Lung (tissue), 12 donors: ENCODE results near the gene DDX31. TPM values are rescaled to one million over a fixed set of nuclear protein-coding genes. Genes with fewer than 3 reads are reported as not detected.
A peak's percentile ranks its signal among the peaks of the same experiment; 100 is the strongest.

ENCODE experiments used
- ATAC-seq: fragments of 200-7000 bp; cut with Tn5 transposase; one replicate; pipeline ENCODE4 v1.9.1; 2020; ENCODE audit warnings: moderate number of reproducible peaks; ENCODE audit not compliant: insufficient read depth, low FRiP score
- DNase-seq, 3 donors: peaks; one replicate each; pipeline ENCODE4 v3.0.0-alpha.2; 2013 to 2017
- H3K27ac ChIP-seq, 2 donors: one replicate each; pipeline ENCODE4 v1.5.1; 2013; ENCODE audit warnings: mild to moderate bottlenecking in 2 of 2, moderate library complexity in 2 of 2, control low read depth in 1 of 2, inconsistent platforms in 1 of 2, low read depth in 1 of 2, low read length in 1 of 2
- H3K27me3 ChIP-seq, 3 donors: one replicate each; pipeline ENCODE4 v1.5.1; 2013; ENCODE audit warnings: low read length in 2 of 3; ENCODE audit not compliant: control insufficient read depth in 3 of 3, insufficient read depth in 3 of 3
- H3K36me3 ChIP-seq, 4 donors: one replicate each; pipeline ENCODE4 v1.5.1; 2013; ENCODE audit warnings: low read length in 4 of 4, mild to moderate bottlenecking in 1 of 4, moderate library complexity in 1 of 4; ENCODE audit not compliant: control insufficient read depth in 4 of 4, insufficient read depth in 4 of 4
- H3K4me1 ChIP-seq, 5 donors: one replicate each; pipeline ENCODE4 v1.5.1; 2013; ENCODE audit warnings: low read length in 5 of 5, mild to moderate bottlenecking in 2 of 5, moderate library complexity in 1 of 5; ENCODE audit not compliant: control insufficient read depth in 5 of 5, insufficient read depth in 5 of 5
- H3K4me3 ChIP-seq: one replicate; pipeline ENCODE4 v1.5.1; 2013; ENCODE audit warnings: mild to moderate bottlenecking, control low read depth, moderate library complexity
- H3K9ac ChIP-seq, 2 donors: one replicate each; pipeline ENCODE4 v1.5.1; 2013; ENCODE audit warnings: low read length in 2 of 2, control low read depth in 1 of 2; ENCODE audit not compliant: insufficient read depth in 1 of 2
- H3K9me3 ChIP-seq, 4 donors: one replicate each; pipeline ENCODE4 v1.5.1; 2013; ENCODE audit warnings: low read length in 3 of 4, mild to moderate bottlenecking in 1 of 4, moderate library complexity in 1 of 4; ENCODE audit not compliant: control insufficient read depth in 4 of 4, insufficient read depth in 3 of 4
- WGBS, 2 donors: extraction: QIAGEN DNeasy Blood & Tissue Kit; methylation state at CpG; one replicate each; pipeline ENCODE4 v1.1.7; 2013; 5-methylcytosine and 5-hydroxymethylcytosine counted together
- polyA plus RNA-seq, 2 donors: library from polyadenylated mRNA; stranded (reverse); fragments of 200-250 nt; gene quantifications; one replicate each; pipeline ENCODE4 v1.2.1, GENCODE V29; 2013
- total RNA-seq, 2 donors: library from RNA; depleted of rRNA in 1 of 2; stranded (reverse); fragments of >200 nt in 1 of 2; gene quantifications; one replicate each; pipeline ENCODE4 v1.2.1, GENCODE V29; 2014 to 2021
- TF ChIP-seq, protein P1 (sequence below): IDR thresholded peaks from 2 replicates; pipeline ENCODE4 v1.5.1; 2012; ENCODE audit warnings: mild to moderate bottlenecking; ENCODE audit errors: control extremely low read depth, extremely low read depth
- donor health status: control.
- donor health status: control.
- donor health status: Bipolar disorder and iron deficiency.
- donor health status: healthy.
- donor health status: DM: yes; HTN: yes; CAD: no.

The DDX31 gene
- total and polyA plus RNA-seq, 4 donors: 8.1 to 14.8 (median 11.7) TPM

DNA sequence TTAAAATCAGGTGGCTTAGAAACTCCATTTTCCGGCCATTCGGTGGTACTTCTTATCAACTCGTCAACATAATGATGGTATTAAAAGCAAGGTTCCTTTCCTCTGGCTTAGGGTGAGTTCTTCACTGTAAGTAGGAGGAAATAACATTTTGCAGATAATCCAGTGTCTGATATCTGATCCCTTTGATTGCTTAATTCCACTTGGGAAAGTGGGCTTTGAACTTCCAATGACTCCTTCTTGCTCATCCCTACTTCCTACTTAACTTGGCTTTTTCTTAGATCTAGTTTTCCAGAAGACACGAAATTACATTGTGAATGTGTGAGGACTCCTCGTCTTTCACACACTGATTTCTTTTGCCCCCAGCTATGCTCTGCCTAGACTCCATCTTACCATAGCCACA, 31.5 kb downstream of the DDX31 start:
- H3K4me1 ChIP-seq: no peaks in the 10 kb centered on the region
- no peaks in the 10 kb centered on the region for H3K27me3 ChIP-seq
- TF ChIP-seq, protein P1, sequence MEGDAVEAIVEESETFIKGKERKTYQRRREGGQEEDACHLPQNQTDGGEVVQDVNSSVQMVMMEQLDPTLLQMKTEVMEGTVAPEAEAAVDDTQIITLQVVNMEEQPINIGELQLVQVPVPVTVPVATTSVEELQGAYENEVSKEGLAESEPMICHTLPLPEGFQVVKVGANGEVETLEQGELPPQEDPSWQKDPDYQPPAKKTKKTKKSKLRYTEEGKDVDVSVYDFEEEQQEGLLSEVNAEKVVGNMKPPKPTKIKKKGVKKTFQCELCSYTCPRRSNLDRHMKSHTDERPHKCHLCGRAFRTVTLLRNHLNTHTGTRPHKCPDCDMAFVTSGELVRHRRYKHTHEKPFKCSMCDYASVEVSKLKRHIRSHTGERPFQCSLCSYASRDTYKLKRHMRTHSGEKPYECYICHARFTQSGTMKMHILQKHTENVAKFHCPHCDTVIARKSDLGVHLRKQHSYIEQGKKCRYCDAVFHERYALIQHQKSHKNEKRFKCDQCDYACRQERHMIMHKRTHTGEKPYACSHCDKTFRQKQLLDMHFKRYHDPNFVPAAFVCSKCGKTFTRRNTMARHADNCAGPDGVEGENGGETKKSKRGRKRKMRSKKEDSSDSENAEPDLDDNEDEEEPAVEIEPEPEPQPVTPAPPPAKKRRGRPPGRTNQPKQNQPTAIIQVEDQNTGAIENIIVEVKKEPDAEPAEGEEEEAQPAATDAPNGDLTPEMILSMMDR: no peak
- no peak overlapping the region for H3K27ac ChIP-seq
- H3K9me3 ChIP-seq: no peaks in the 10 kb centered on the region
- H3K36me3 ChIP-seq: peaks cover 14 to 38% (median 18%) of the 10 kb centered on the region in 4 donors
- no peak overlapping the region for H3K4me3 ChIP-seq
- DNase-seq (no peak), ATAC-seq (no peak)
- H3K9ac ChIP-seq: no peak overlapping the region
- 91 to 93% methylated on average over 5 of the region's 5 CpGs for WGBS, 2 donors

GRCh38 chr9:132637801-132638200, 32.0 kb downstream of the DDX31 start:
- Histone ChIP-seq H3K4me3 (no peak overlapping the region), H3K27me3 (no peaks in the 10 kb centered on the region), H3K9me3 (no peaks in the 10 kb centered on the region), H3K4me1 (no peaks in the 10 kb centered on the region), H3K36me3 (peaks cover 13 to 35% (median 17%) of the 10 kb centered on the region in 4 donors), H3K9ac (no peak overlapping the region), H3K27ac (no peak overlapping the region)
- ATAC-seq: no peak
- TF ChIP-seq, protein P1: no peak
- no peak for DNase-seq
- WGBS, 2 donors: 94 to 99% methylated on average over 12 of the region's 12 CpGs

GRCh38 chr9:132637351-132637750, 32.4 kb downstream of the DDX31 start:
- TF ChIP-seq, protein P1: no peak
- H3K4me1 ChIP-seq: no peaks in the 10 kb centered on the region
- H3K36me3 ChIP-seq: peaks cover 13 to 34% (median 17%) of the 10 kb centered on the region in 4 donors
- H3K27ac ChIP-seq: no peak overlapping the region
- no peak overlapping the region for H3K9ac ChIP-seq
- peak in 1 of 3 donors; percentile 2 for DNase-seq
- no peaks in the 10 kb centered on the region for H3K27me3 ChIP-seq
- H3K4me3 ChIP-seq: no peak overlapping the region
- WGBS, 2 donors: 80 to 90% methylated on average over 12 of the region's 12 CpGs
- no peak for ATAC-seq
- H3K9me3 ChIP-seq: no peaks in the 10 kb centered on the region

DNA sequence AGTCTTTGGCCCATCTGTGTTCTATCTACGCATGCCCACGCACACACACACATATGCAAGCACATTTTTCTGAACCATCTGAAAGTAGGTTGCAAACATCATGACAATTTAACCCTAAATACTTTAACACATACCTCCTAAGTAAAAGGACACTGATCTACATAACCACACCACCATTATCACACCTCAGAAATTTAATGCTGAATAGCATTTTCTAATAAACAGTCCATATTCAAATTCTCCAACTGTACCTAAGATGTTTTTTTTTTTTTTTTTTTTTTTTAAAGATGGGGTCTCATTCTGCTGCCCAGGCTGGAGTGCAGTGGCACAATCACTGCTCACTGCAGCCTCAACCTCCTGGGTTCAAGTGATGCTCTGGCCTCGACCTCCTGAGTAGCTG, 35.5 kb downstream of the DDX31 start:
- no peaks in the 10 kb centered on the region for H3K27me3 ChIP-seq
- H3K9me3 ChIP-seq: no peaks in the 10 kb centered on the region
- TF ChIP-seq, protein P1: no peak
- H3K27ac ChIP-seq: no peak overlapping the region
- WGBS, 2 donors: 93 to 97% methylated on average over 3 of the region's 3 CpGs
- no peaks in the 10 kb centered on the region for H3K4me1 ChIP-seq
- no peak for ATAC-seq
- peaks cover 11 to 32% (median 21%) of the 10 kb centered on the region in 4 donors for H3K36me3 ChIP-seq
- no peak for DNase-seq
- H3K9ac ChIP-seq: no peak overlapping the region
- no peak overlapping the region for H3K4me3 ChIP-seq
